Measurements from ENCODE around the gene ZNF471. TPM values are rescaled to one million over a fixed set of nuclear protein-coding genes. Genes with fewer than 3 reads are reported as not detected.

ZNF471 gene
- total RNA-seq, 2 experiments from 2014 or later: not detected

DNA sequence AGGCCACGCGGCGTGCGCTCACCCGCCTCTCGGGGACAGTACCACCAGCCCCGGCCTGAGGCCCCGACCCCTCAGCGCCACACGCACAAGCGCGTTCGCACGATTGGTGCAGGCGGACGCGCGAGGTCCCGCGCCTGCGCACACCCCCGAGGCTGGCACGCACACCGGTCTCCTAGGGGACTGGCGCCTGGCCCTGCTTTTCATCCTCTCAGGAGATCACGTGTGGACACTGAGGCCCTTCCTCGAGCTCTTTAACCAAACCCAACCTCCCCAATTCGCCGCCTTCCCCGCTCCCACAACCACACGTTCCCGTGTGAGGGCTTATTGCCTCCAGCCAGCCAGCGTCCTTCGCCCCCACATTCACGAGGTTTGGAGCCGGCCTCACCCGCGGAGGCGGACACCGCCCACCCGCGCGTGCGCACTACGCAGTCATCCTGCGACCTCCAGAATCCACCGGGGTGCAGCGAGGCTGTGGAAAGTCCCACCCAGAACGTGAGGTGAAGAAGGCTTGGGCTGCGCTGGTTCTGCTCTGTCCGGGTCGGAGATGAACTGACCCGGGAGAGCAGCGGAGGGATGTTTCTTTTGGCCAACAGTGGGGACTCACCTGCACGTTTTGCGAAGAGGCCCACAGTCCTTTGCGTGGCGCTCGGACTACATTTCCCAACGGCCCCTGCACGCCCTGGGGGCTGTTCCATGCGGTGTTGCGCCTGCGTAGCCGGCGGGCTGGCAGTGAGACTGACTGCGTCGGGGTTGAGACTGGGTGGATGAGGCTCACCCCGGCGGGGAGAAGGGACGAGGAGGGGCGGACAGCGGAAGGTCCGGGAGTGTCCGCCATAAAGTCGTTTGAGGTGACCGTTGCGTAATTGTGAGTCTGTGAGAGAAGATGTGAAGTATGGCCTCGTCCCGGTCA is 30.0 kb upstream of the ZNF471 start:
- no peak for TF ChIP-seq EZH2phosphoT487 (IDR thresholded peaks at IDR 0.05; ENCODE audit: borderline replicate concordance, low read depth, low read length)
- TF ChIP-seq, protein P1, sequence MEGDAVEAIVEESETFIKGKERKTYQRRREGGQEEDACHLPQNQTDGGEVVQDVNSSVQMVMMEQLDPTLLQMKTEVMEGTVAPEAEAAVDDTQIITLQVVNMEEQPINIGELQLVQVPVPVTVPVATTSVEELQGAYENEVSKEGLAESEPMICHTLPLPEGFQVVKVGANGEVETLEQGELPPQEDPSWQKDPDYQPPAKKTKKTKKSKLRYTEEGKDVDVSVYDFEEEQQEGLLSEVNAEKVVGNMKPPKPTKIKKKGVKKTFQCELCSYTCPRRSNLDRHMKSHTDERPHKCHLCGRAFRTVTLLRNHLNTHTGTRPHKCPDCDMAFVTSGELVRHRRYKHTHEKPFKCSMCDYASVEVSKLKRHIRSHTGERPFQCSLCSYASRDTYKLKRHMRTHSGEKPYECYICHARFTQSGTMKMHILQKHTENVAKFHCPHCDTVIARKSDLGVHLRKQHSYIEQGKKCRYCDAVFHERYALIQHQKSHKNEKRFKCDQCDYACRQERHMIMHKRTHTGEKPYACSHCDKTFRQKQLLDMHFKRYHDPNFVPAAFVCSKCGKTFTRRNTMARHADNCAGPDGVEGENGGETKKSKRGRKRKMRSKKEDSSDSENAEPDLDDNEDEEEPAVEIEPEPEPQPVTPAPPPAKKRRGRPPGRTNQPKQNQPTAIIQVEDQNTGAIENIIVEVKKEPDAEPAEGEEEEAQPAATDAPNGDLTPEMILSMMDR (conservative IDR thresholded peaks at IDR 0.05; ENCODE audit: low read length): no peak
- no peaks in the 10 kb centered on the region for H3K79me2 ChIP-seq (ENCODE audit: insufficient read depth, low read depth, low read length)
- no peaks in the 10 kb centered on the region for H4K20me1 ChIP-seq (ENCODE audit: insufficient read depth, low read length)
- POLR2A ChIA-PET: no interaction called here
- no peaks in the 10 kb centered on the region for H3K36me3 ChIP-seq (ENCODE audit: insufficient read depth, low read length)
- no peak overlapping the region for H2AFZ ChIP-seq (ENCODE audit: low read length)
- BruUV-seq (replicated peaks): no TSS peak
- CTCF ChIA-PET (ENCODE audit: unreplicated experiment): no interaction called here
- H3K9me2 ChIP-seq (ENCODE audit: insufficient read depth, low read length): no peaks in the 10 kb centered on the region
- no peak overlapping the region for H3K27ac ChIP-seq (ENCODE audit: low read depth, low read length, poor library complexity, severe bottlenecking)
- no peak for DNase-seq (ENCODE audit: low spot score)
- no peaks in the 10 kb centered on the region for H3K9me3 ChIP-seq (ENCODE audit: low read length)
- no peak overlapping the region for H3K4me3 ChIP-seq (ENCODE audit: low read depth, low read length, poor library complexity, severe bottlenecking)
- no peaks in the 10 kb centered on the region for H3K4me1 ChIP-seq (ENCODE audit: insufficient read depth, low read length, poor library complexity, severe bottlenecking)
- intact Hi-C loops (cut with micrococcal nuclease; ENCODE audit: unreplicated experiment): no loop called here
- no peak overlapping the region for H3K4me2 ChIP-seq (ENCODE audit: low read length)

DNA sequence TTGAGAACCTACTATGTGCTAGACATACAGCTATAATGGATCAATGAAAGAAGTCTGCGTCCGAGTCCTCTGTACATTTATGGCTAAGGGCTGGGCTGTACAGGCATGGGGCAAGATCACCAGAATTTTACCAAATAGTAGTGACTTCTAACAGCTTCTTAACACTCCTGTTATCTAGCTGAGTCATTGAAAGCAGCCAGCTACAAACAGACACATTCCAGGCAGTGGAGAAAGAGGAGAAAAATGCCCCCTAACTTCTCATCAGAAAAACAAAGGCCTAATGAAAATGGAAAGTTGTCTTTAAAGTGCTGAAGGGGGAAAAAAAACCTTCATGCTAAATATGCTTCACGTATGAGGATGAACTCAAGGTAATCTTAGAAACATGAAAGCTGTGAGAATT is 16.3 kb upstream of the ZNF471 start:
- Histone ChIP-seq H3K79me2 (ENCODE audit: insufficient read depth, low read depth, low read length) (no peaks in the 10 kb centered on the region), H4K20me1 (ENCODE audit: insufficient read depth, low read length) (no peaks in the 10 kb centered on the region), H3K4me2 (ENCODE audit: low read length) (no peak overlapping the region), H3K9me2 (ENCODE audit: insufficient read depth, low read length) (no peaks in the 10 kb centered on the region), H3K4me3 (ENCODE audit: low read depth, low read length, poor library complexity, severe bottlenecking) (no peak overlapping the region), H3K27ac (ENCODE audit: low read depth, low read length, poor library complexity, severe bottlenecking) (no peak overlapping the region), H3K36me3 (ENCODE audit: insufficient read depth, low read length) (no peaks in the 10 kb centered on the region), H2AFZ (ENCODE audit: low read length) (no peak overlapping the region), H3K9me3 (ENCODE audit: low read length) (no peaks in the 10 kb centered on the region), H3K4me1 (ENCODE audit: insufficient read depth, low read length, poor library complexity, severe bottlenecking) (no peaks in the 10 kb centered on the region)
- ChIA-PET CTCF (ENCODE audit: unreplicated experiment) (no interaction called here), POLR2A (no interaction called here)
- TF ChIP-seq, protein P1 (conservative IDR thresholded peaks at IDR 0.05; ENCODE audit: low read length): no peak
- TF ChIP-seq EZH2phosphoT487 (IDR thresholded peaks at IDR 0.05; ENCODE audit: borderline replicate concordance, low read depth, low read length): no peak
- no TSS peak for BruUV-seq (replicated peaks)
- intact Hi-C loops (cut with micrococcal nuclease; ENCODE audit: unreplicated experiment): no loop called here
- no peak for DNase-seq (ENCODE audit: low spot score)

DNA sequence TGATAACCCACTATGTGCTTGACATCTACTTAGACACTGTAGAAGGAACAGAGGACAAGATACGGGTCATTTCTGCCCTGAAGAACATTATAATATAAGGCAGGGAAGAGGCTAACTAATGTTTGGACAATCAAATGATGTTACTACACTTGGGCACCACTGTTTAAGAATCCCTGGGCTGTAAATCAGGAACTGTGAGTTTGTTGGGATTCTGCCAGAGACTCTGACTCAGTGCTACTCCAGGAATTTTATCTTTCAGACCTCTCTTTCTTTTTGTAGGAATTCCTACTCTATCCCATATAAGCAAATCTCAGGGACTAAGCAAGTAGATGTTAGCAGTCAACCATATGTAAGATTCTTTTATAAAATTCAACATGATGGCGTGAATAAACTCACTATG is 3.1 kb upstream of the ZNF471 start:
- no peak for DNase-seq (ENCODE audit: low spot score)

More for the DNA sequence above, 3.1 kb upstream of the ZNF471 start:
- Histone ChIP-seq H3K9me3 (ENCODE audit: low read length) (no peaks in the 10 kb centered on the region), H3K27ac (ENCODE audit: low read depth, low read length, poor library complexity, severe bottlenecking) (no peak overlapping the region), H3K4me3 (ENCODE audit: low read depth, low read length, poor library complexity, severe bottlenecking) (no peak overlapping the region), H3K36me3 (ENCODE audit: insufficient read depth, low read length) (no peaks in the 10 kb centered on the region), H3K4me2 (ENCODE audit: low read length) (no peak overlapping the region), H3K9me2 (ENCODE audit: insufficient read depth, low read length) (no peaks in the 10 kb centered on the region), H3K79me2 (ENCODE audit: insufficient read depth, low read depth, low read length) (no peaks in the 10 kb centered on the region), H3K4me1 (ENCODE audit: insufficient read depth, low read length, poor library complexity, severe bottlenecking) (no peaks in the 10 kb centered on the region), H4K20me1 (ENCODE audit: insufficient read depth, low read length) (no peaks in the 10 kb centered on the region), H2AFZ (ENCODE audit: low read length) (no peak overlapping the region)
- no TSS peak for BruUV-seq (replicated peaks)
- TF ChIP-seq, protein P1 (conservative IDR thresholded peaks at IDR 0.05; ENCODE audit: low read length): no peak
- no peak for TF ChIP-seq EZH2phosphoT487 (IDR thresholded peaks at IDR 0.05; ENCODE audit: borderline replicate concordance, low read depth, low read length)
- ChIA-PET CTCF (ENCODE audit: unreplicated experiment) (no interaction called here), POLR2A (no interaction called here)
- intact Hi-C loops (cut with micrococcal nuclease; ENCODE audit: unreplicated experiment): no loop called here

Measured in OCI-LY7 (cell line).